ENCODE measurements around the gene NRXN3. TPM values are rescaled to one million over a fixed set of nuclear protein-coding genes. Genes with fewer than 3 reads are reported as not detected.

The NRXN3 gene
- total RNA-seq, 4 donors from 2014 or later, result 4.1 to 11.9 (median 5.8) TPM

GRCh38 chr14:78737601-78738000 lies 567.4 kb downstream of the NRXN3 start:
- no peak for DNase-seq
- 73 to 82% methylated on average over 5 to 6 of the region's 6 CpGs for WGBS, 2 donors (ENCODE audit: low coverage in 1 of 2)
- H3K4me1 ChIP-seq, result no peaks in the 10 kb centered on the region
- no peaks in the 10 kb centered on the region for H3K9me3 ChIP-seq
- H3K36me3 ChIP-seq, result no peaks in the 10 kb centered on the region
- no peak overlapping the region for H3K27ac ChIP-seq
- in situ Hi-C loops (cut with MboI; ENCODE audit: low pct_ligation_motif_present in 1 of 4, low pct_unique_long_range_greater_than_20kb in 1 of 4, low sequenced_read_pairs in 3 of 4), result no loop called here
- intact Hi-C loops (cut with DNase I; ENCODE audit: low total_unique reads), result no loop called here
- no peak overlapping the region for H3K4me3 ChIP-seq
- no peaks in the 10 kb centered on the region for H3K27me3 ChIP-seq
- TF ChIP-seq CTCF (IDR thresholded peaks at IDR 0.05), result no peak
- no peak for TF ChIP-seq EP300 (IDR thresholded peaks at IDR 0.05; ENCODE audit: low read depth)
- no peak for TF ChIP-seq POLR2AphosphoS5 (IDR thresholded peaks at IDR 0.05)
- no peak for TF ChIP-seq POLR2A (IDR thresholded peaks at IDR 0.05)

- H3K4me1 ChIP-seq, result no peaks in the 10 kb centered on the region
- TF ChIP-seq EP300 (IDR thresholded peaks at IDR 0.05; ENCODE audit: low read depth) (no peak), POLR2A (IDR thresholded peaks at IDR 0.05) (no peak), CTCF (IDR thresholded peaks at IDR 0.05) (no peak), POLR2AphosphoS5 (IDR thresholded peaks at IDR 0.05) (no peak)
- no peaks in the 10 kb centered on the region for H3K27me3 ChIP-seq
- H3K9me3 ChIP-seq, result no peaks in the 10 kb centered on the region
- WGBS, 2 donors (ENCODE audit: low coverage in 1 of 2), result 66 to 68% methylated on average over 3 of the region's 3 CpGs
- DNase-seq, result no peak
- no peak overlapping the region for H3K27ac ChIP-seq
- intact Hi-C loops (cut with DNase I; ENCODE audit: low total_unique reads), result no loop called here
- H3K4me3 ChIP-seq, result no peak overlapping the region
- in situ Hi-C loops (cut with MboI; ENCODE audit: low pct_ligation_motif_present in 1 of 4, low pct_unique_long_range_greater_than_20kb in 1 of 4, low sequenced_read_pairs in 3 of 4), result no loop called here
- no peaks in the 10 kb centered on the region for H3K36me3 ChIP-seq
Observed at GRCh38 chr14:78746086-78746595, 576.0 kb downstream of the NRXN3 start.

GRCh38 chr14:78747813-78748212 lies 577.6 kb downstream of the NRXN3 start:
- intact Hi-C loops (cut with DNase I; ENCODE audit: low total_unique reads), result no loop called here
- 54 to 78% methylated on average over 2 of the region's 2 CpGs for WGBS, 2 donors (ENCODE audit: low coverage in 1 of 2)
- Histone ChIP-seq H3K4me1 (no peaks in the 10 kb centered on the region), H3K27ac (no peak overlapping the region), H3K36me3 (no peaks in the 10 kb centered on the region), H3K27me3 (no peaks in the 10 kb centered on the region), H3K4me3 (no peak overlapping the region), H3K9me3 (no peaks in the 10 kb centered on the region)
- TF ChIP-seq POLR2AphosphoS5 (IDR thresholded peaks at IDR 0.05) (no peak), EP300 (IDR thresholded peaks at IDR 0.05; ENCODE audit: low read depth) (no peak), POLR2A (IDR thresholded peaks at IDR 0.05) (no peak), CTCF (IDR thresholded peaks at IDR 0.05) (no peak)
- no peak for DNase-seq
- in situ Hi-C loops (cut with MboI; ENCODE audit: low pct_ligation_motif_present in 1 of 4, low pct_unique_long_range_greater_than_20kb in 1 of 4, low sequenced_read_pairs in 3 of 4), result no loop called here

- Histone ChIP-seq H3K4me1 (no peaks in the 10 kb centered on the region), H3K4me3 (no peak overlapping the region), H3K27me3 (no peaks in the 10 kb centered on the region), H3K9me3 (no peaks in the 10 kb centered on the region), H3K36me3 (no peaks in the 10 kb centered on the region), H3K27ac (no peak overlapping the region)
- TF ChIP-seq EP300 (IDR thresholded peaks at IDR 0.05; ENCODE audit: low read depth) (no peak), POLR2AphosphoS5 (IDR thresholded peaks at IDR 0.05) (no peak), POLR2A (IDR thresholded peaks at IDR 0.05) (no peak), CTCF (IDR thresholded peaks at IDR 0.05) (no peak)
- 45 to 48% methylated on average over 2 to 5 of the region's 5 CpGs for WGBS, 2 donors (ENCODE audit: low coverage in 1 of 2)
- intact Hi-C loops (cut with DNase I; ENCODE audit: low total_unique reads) (no loop called here), in situ Hi-C loops (cut with MboI; ENCODE audit: low pct_ligation_motif_present in 1 of 4, low pct_unique_long_range_greater_than_20kb in 1 of 4, low sequenced_read_pairs in 3 of 4) (no loop called here)
- peak; percentile 14 for DNase-seq
Observed at GRCh38 chr14:78752518-78753188, 582.5 kb downstream of the NRXN3 start.
